Nephron progenitor cell (in vitro differentiated cells): ENCODE results near the gene ENTPD8.

ENCODE experiments used
- DNase-seq: peaks from one replicate; pipeline ENCODE4 v3.0.0; 2021
- H3K27ac Mint-ChIP-seq: 2 replicates; pipeline ENCODE4 v1.8.0; 2021; ENCODE audit warnings: mild to moderate bottlenecking, moderate library complexity, mixed read lengths
- H3K27me3 Mint-ChIP-seq: 2 replicates; pipeline ENCODE4 v1.8.0; 2021; ENCODE audit warnings: mild to moderate bottlenecking, low read depth, mixed read lengths; ENCODE audit not compliant: poor library complexity
- H3K36me3 Mint-ChIP-seq: 2 replicates; pipeline ENCODE4 v1.8.0; 2021; ENCODE audit warnings: low read depth, mixed read lengths
- H3K4me1 Mint-ChIP-seq: 2 replicates; pipeline ENCODE4 v1.8.0; 2021; ENCODE audit warnings: mixed read lengths
- H3K4me3 Mint-ChIP-seq: 2 replicates; pipeline ENCODE4 v1.8.0; 2021; ENCODE audit warnings: mild to moderate bottlenecking, moderate library complexity, mixed read lengths
- H3K9me3 Mint-ChIP-seq: 2 replicates; pipeline ENCODE4 v1.8.0; 2021; ENCODE audit warnings: mild to moderate bottlenecking, moderate library complexity, mixed read lengths
- CTCF ChIP-seq: fragments of 200-600 bp; sonication (generic); IDR thresholded peaks from 2 replicates; pipeline ENCODE4 v1.5.0; 2021; ENCODE audit warnings: antibody characterized with exemption

The ENTPD8 gene

GRCh38 chr9:137486545-137487453, 45.6 kb upstream of the ENTPD8 start:
- H3K27ac Mint-ChIP-seq, result no peak overlapping the region
- H3K4me1 Mint-ChIP-seq, result peaks cover 38% of the 10 kb centered on the region
- H3K9me3 Mint-ChIP-seq, result peaks cover 2% of the 10 kb centered on the region
- no peak for DNase-seq
- no peak for TF ChIP-seq CTCF
- no peak overlapping the region for H3K4me3 Mint-ChIP-seq
- no peaks in the 10 kb centered on the region for H3K36me3 Mint-ChIP-seq
- peaks cover 10% of the 10 kb centered on the region for H3K27me3 Mint-ChIP-seq

GRCh38 chr9:137486141-137486490, 45.0 kb upstream of the ENTPD8 start:
- Mint-ChIP-seq H3K4me1 (peaks cover 31% of the 10 kb centered on the region), H3K36me3 (no peaks in the 10 kb centered on the region), H3K27me3 (peaks cover 8% of the 10 kb centered on the region), H3K9me3 (no peaks in the 10 kb centered on the region), H3K4me3 (no peak overlapping the region), H3K27ac (no peak overlapping the region)
- DNase-seq, result no peak
- TF ChIP-seq CTCF, result no peak

- peaks cover 26% of the 10 kb centered on the region for H3K4me1 Mint-ChIP-seq
- peaks cover 8% of the 10 kb centered on the region for H3K27me3 Mint-ChIP-seq
- H3K4me3 Mint-ChIP-seq, result no peak overlapping the region
- no peaks in the 10 kb centered on the region for H3K36me3 Mint-ChIP-seq
- no peak for TF ChIP-seq CTCF
- H3K27ac Mint-ChIP-seq, result no peak overlapping the region
- DNase-seq, result no peak
- H3K9me3 Mint-ChIP-seq, result no peaks in the 10 kb centered on the region
Observed at GRCh38 chr9:137485343-137486140, 44.4 kb upstream of the ENTPD8 start.

- no peak overlapping the region for H3K27ac Mint-ChIP-seq
- H3K4me1 Mint-ChIP-seq, result peaks cover 20% of the 10 kb centered on the region
- H3K9me3 Mint-ChIP-seq, result no peaks in the 10 kb centered on the region
- no peak for DNase-seq
- no peak overlapping the region for H3K4me3 Mint-ChIP-seq
- no peak for TF ChIP-seq CTCF
- peaks cover 8% of the 10 kb centered on the region for H3K27me3 Mint-ChIP-seq
- no peaks in the 10 kb centered on the region for H3K36me3 Mint-ChIP-seq
Observed at GRCh38 chr9:137484551-137485315, 43.6 kb upstream of the ENTPD8 start.

- Mint-ChIP-seq H3K9me3 (no peaks in the 10 kb centered on the region), H3K36me3 (no peaks in the 10 kb centered on the region), H3K4me1 (peaks cover 16% of the 10 kb centered on the region), H3K4me3 (no peak overlapping the region), H3K27ac (no peak overlapping the region), H3K27me3 (no peaks in the 10 kb centered on the region)
- no peak for TF ChIP-seq CTCF
- no peak for DNase-seq
Observed at GRCh38 chr9:137482094-137482781, 41.1 kb upstream of the ENTPD8 start.
